ENCODE results near the gene RAB3IL1.

DNA sequence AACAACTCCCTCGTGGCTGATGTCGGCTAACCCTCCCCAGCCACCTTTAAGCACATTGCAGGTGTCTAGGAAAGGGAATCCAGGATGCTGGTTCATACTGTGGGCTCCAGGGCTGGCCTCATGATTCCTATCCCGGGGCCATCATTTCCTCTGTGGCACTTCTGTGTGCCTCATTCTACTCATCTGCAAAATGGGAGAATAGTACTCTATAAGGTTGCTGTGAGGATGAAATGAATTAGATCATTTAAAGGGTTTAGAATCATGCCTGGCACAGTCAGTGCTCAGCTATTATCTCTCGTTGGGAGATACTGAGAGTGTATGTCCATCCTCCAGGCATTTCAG is 21.7 kb downstream of the RAB3IL1 start:
- TF ChIP-seq, protein P1, sequence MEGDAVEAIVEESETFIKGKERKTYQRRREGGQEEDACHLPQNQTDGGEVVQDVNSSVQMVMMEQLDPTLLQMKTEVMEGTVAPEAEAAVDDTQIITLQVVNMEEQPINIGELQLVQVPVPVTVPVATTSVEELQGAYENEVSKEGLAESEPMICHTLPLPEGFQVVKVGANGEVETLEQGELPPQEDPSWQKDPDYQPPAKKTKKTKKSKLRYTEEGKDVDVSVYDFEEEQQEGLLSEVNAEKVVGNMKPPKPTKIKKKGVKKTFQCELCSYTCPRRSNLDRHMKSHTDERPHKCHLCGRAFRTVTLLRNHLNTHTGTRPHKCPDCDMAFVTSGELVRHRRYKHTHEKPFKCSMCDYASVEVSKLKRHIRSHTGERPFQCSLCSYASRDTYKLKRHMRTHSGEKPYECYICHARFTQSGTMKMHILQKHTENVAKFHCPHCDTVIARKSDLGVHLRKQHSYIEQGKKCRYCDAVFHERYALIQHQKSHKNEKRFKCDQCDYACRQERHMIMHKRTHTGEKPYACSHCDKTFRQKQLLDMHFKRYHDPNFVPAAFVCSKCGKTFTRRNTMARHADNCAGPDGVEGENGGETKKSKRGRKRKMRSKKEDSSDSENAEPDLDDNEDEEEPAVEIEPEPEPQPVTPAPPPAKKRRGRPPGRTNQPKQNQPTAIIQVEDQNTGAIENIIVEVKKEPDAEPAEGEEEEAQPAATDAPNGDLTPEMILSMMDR (IDR thresholded peaks at IDR 0.05; ENCODE audit: insufficient read depth, low read length) = no peak
- TF ChIP-seq POLR2AphosphoS5 (IDR thresholded peaks at IDR 0.05; ENCODE audit: low read depth) = no peak
- TF ChIP-seq REST (IDR thresholded peaks at IDR 0.05; ENCODE audit: insufficient replicate concordance, low read depth) = no peak
- TF ChIP-seq GABPA (IDR thresholded peaks at IDR 0.05; ENCODE audit: low read depth) = no peak

All from HL-60 (cell line).